T-cell (primary cell): ENCODE data around the gene RBM20. TPM values are rescaled to one million over a fixed set of nuclear protein-coding genes. Genes with fewer than 3 reads are reported as not detected.

Source experiments
- ATAC-seq, 4 experiments: fragments of 200-7000 bp in 3 of 4; fragments of 150-1000 bp in 1 of 4; cut with Tn5 transposase; replicated peaks in 1 of 4; 1 replicate in 3 of 4; 2 replicates in 1 of 4; pipeline ENCODE4 v1.10.0; 2021; ENCODE audit warnings: moderate library complexity in 3 of 4, mild to moderate bottlenecking in 2 of 4, moderate number of reproducible peaks in 1 of 4
- CTCF ChIA-PET, 2 donors: fragments of 300-600 bp; sonication (Branson Sonifier 250); formaldehyde crosslinking; loops; one replicate each; lab custom pipeline; 2022; ENCODE audit warnings: antibody characterized with exemption in 2 of 2; lab: Charles Lee
- POLR2A ChIA-PET, 2 donors: fragments of 300-600 bp; sonication (Branson Sonifier 250); formaldehyde crosslinking; loops; one replicate each; lab custom pipeline; 2022; ENCODE audit warnings: antibody characterized with exemption in 2 of 2; lab: Charles Lee
- DNase-seq, 35 experiments: peaks; one replicate each; pipeline versions ENCODE4 v3.0.0 to v3.0.0-alpha.2; 2013 to 2023
- H3K27ac ChIP-seq: one replicate; pipeline ENCODE4 v1.5.1; 2013; ENCODE audit warnings: low read length
- H3K27me3 ChIP-seq, 2 experiments: replicated peaks in 1 of 2; 1 replicate in 1 of 2; 2 replicates in 1 of 2; pipeline versions ENCODE4 v1.6.1 to v1.7.0; 2013; ENCODE audit warnings: low read length in 1 of 2, mixed read lengths in 1 of 2; ENCODE audit not compliant: control insufficient read depth in 2 of 2, insufficient read depth in 2 of 2; ENCODE audit errors: extremely low read depth in 1 of 2
- H3K36me3 ChIP-seq, 2 donors: 1 replicate in 1 of 2; 2 replicates in 1 of 2; pipeline versions ENCODE4 v1.6.1 to v1.7.0; 2013; ENCODE audit warnings: low read length in 1 of 2; ENCODE audit not compliant: control insufficient read depth in 2 of 2, insufficient read depth in 1 of 2; ENCODE audit errors: extremely low read depth in 1 of 2
- H3K4me1 ChIP-seq, 2 experiments: 1 replicate in 1 of 2; 2 replicates in 1 of 2; pipeline versions ENCODE4 v1.6.1 to v1.7.0; 2013; ENCODE audit warnings: low read length in 2 of 2, mixed read lengths in 1 of 2; ENCODE audit not compliant: insufficient read depth in 2 of 2, control insufficient read depth in 1 of 2; ENCODE audit errors: extremely low read depth in 1 of 2
- H3K4me3 ChIP-seq, 2 donors: 1 replicate in 1 of 2; 2 replicates in 1 of 2; pipeline versions ENCODE4 v1.5.1 to v1.7.0; 2013; ENCODE audit warnings: mild to moderate bottlenecking in 2 of 2, low read length in 1 of 2, moderate library complexity in 1 of 2; ENCODE audit not compliant: control insufficient read depth in 1 of 2; ENCODE audit errors: extremely low read depth in 1 of 2
- H3K9me3 ChIP-seq: 2 replicates; pipeline ENCODE4 v1.7.0; 2013
- H3K27ac Mint-ChIP-seq, 2 donors: one replicate each; pipeline ENCODE4 v1.8.0; 2020 to 2021; ENCODE audit warnings: mild to moderate bottlenecking in 2 of 2, mixed read lengths in 2 of 2
- H3K27me3 Mint-ChIP-seq, 2 donors: one replicate each; pipeline ENCODE4 v1.8.0; 2021 to 2022; ENCODE audit warnings: mixed read lengths in 2 of 2
- H3K36me3 Mint-ChIP-seq: one replicate; pipeline ENCODE4 v1.8.0; 2021; ENCODE audit warnings: mixed read lengths
- H3K4me1 Mint-ChIP-seq, 3 donors: one replicate each; pipeline ENCODE4 v1.8.0; 2020 to 2022; ENCODE audit warnings: mixed read lengths in 3 of 3, mild to moderate bottlenecking in 1 of 3
- H3K4me3 Mint-ChIP-seq, 3 donors: one replicate each; pipeline ENCODE4 v1.8.0; 2020 to 2022; ENCODE audit warnings: mild to moderate bottlenecking in 3 of 3, mixed read lengths in 3 of 3, moderate library complexity in 3 of 3
- H3K9me3 Mint-ChIP-seq, 3 donors: one replicate each; pipeline ENCODE4 v1.8.0; 2020 to 2022; ENCODE audit warnings: mixed read lengths in 3 of 3
- WGBS: methylation state at CpG from one replicate; pipeline ENCODE4 v1.1.5; 2013; ENCODE audit warnings: missing lambda C conversion rate; ENCODE audit not compliant: insufficient coverage; 5-methylcytosine and 5-hydroxymethylcytosine counted together
- total RNA-seq, 35 experiments: library from RNA in 6 of 35; stranded (reverse) in 6 of 35; fragments of 120-200 nt in 1 of 35; gene quantifications; one replicate each; pipeline versions ENCODE4 v1.2.1 to v1.2.4 and lab custom pipeline; 2013 to 2026

The RBM20 gene
- total RNA-seq, 5 donors from 2014 or later (not counting 1 experiment from before 2014, with no cell fraction given) = 0.09 to 3.0 (median 0.33) TPM

- no peaks in the 10 kb centered on the region for H3K36me3 Mint-ChIP-seq
- CTCF ChIA-PET = interaction anchor here (0.6 to 1.0 kb wide), 3 partner anchors 30 to 456 kb away, joined by 3 read pairs; no protein-coding TSS in a partner anchor
- POLR2A ChIA-PET = interaction anchor here (0.6 to 0.7 kb wide), 2 partner anchors 37 to 247 kb away, joined by 4 read pairs; no protein-coding TSS in a partner anchor
- ATAC-seq = no peak
- H3K4me1 Mint-ChIP-seq = peaks cover 26 to 34% (median 29%) of the 10 kb centered on the region in 3 donors
- peak overlapping the region in 1 of 2 donors; percentile 30 for H3K27ac Mint-ChIP-seq
- H3K36me3 ChIP-seq = no peaks in the 10 kb centered on the region
- peak overlapping the region in 1 of 2 donors; percentile 76 for H3K4me3 ChIP-seq
- H3K9me3 ChIP-seq = no peaks in the 10 kb centered on the region
- peaks cover 15 to 33% of the 10 kb centered on the region in 2 experiments for H3K27me3 ChIP-seq
- peaks cover 11 to 18% of the 10 kb centered on the region in 2 experiments for H3K4me1 ChIP-seq
- 28% methylated on average over 8 of the region's 14 CpGs for WGBS
- DNase-seq = no peak
- H3K4me3 Mint-ChIP-seq = peak overlapping the region; percentile 68 to 81 (median 71)
- H3K27me3 Mint-ChIP-seq = peaks cover 37 to 57% of the 10 kb centered on the region in 2 donors
- no peaks in the 10 kb centered on the region for H3K9me3 Mint-ChIP-seq
- H3K27ac ChIP-seq = no peak overlapping the region
These were observed 1.7 kb upstream of the RBM20 start for GRCh38 chr10:110642204-110643034.

- H3K27ac Mint-ChIP-seq = no peak overlapping the region
- peaks cover 26 to 34% (median 29%) of the 10 kb centered on the region in 3 donors for H3K4me1 Mint-ChIP-seq
- H3K4me3 Mint-ChIP-seq = peak overlapping the region; percentile 71 to 81 (median 75)
- WGBS = 6% methylated on average over 29 of the region's 40 CpGs
- H3K27me3 ChIP-seq = peaks cover 15 to 32% of the 10 kb centered on the region in 2 experiments
- H3K36me3 Mint-ChIP-seq = no peaks in the 10 kb centered on the region
- POLR2A ChIA-PET = interaction anchor here in 1 of 2 donors (0.6 kb wide), 1 partner anchor 36 kb away, joined by 4 read pairs; no protein-coding TSS in a partner anchor
- peak overlapping the region; percentile 38 to 76 for H3K4me3 ChIP-seq
- ATAC-seq = no peak
- peaks cover 39 to 58% of the 10 kb centered on the region in 2 donors for H3K27me3 Mint-ChIP-seq
- H3K36me3 ChIP-seq = no peaks in the 10 kb centered on the region
- CTCF ChIA-PET = interaction anchor here (0.6 to 1.0 kb wide), 3 partner anchors 29 to 456 kb away, joined by 3 read pairs; no protein-coding TSS in a partner anchor
- H3K27ac ChIP-seq = no peak overlapping the region
- DNase-seq = no peak
- peaks cover 11 to 18% of the 10 kb centered on the region in 2 experiments for H3K4me1 ChIP-seq
- H3K9me3 ChIP-seq = no peaks in the 10 kb centered on the region
- H3K9me3 Mint-ChIP-seq = no peaks in the 10 kb centered on the region
These were observed 992 bp upstream of the RBM20 start for GRCh38 chr10:110643035-110643652.

GRCh38 chr10:110644598-110645462 is 694 bp downstream of the RBM20 start:
- H3K27ac ChIP-seq = no peak overlapping the region
- peaks cover 49 to 65% of the 10 kb centered on the region in 2 donors for H3K27me3 Mint-ChIP-seq
- H3K4me3 Mint-ChIP-seq = peak overlapping the region; percentile 39 to 73 (median 67)
- WGBS = 43% methylated on average over 13 of the region's 31 CpGs
- no peak for ATAC-seq
- POLR2A ChIA-PET = no interaction called here
- H3K36me3 ChIP-seq = no peaks in the 10 kb centered on the region
- CTCF ChIA-PET = no interaction called here
- H3K9me3 ChIP-seq = no peaks in the 10 kb centered on the region
- peaks cover 26 to 34% (median 29%) of the 10 kb centered on the region in 3 donors for H3K4me1 Mint-ChIP-seq
- peak overlapping the region in 1 of 2 donors; percentile 31 for H3K27ac Mint-ChIP-seq
- DNase-seq = no peak
- H3K27me3 ChIP-seq = peaks cover 15 to 27% of the 10 kb centered on the region in 2 experiments
- H3K36me3 Mint-ChIP-seq = no peaks in the 10 kb centered on the region
- H3K4me1 ChIP-seq = peaks cover 11 to 18% of the 10 kb centered on the region in 2 experiments
- no peaks in the 10 kb centered on the region for H3K9me3 Mint-ChIP-seq
- H3K4me3 ChIP-seq = no peak overlapping the region

- Histone ChIP-seq H3K27ac (no peak overlapping the region), H3K27me3 (peaks cover 15 to 30% of the 10 kb centered on the region in 2 experiments), H3K9me3 (no peaks in the 10 kb centered on the region), H3K4me1 (peaks cover 8 to 17% of the 10 kb centered on the region in 2 experiments), H3K4me3 (no peak overlapping the region), H3K36me3 (no peaks in the 10 kb centered on the region)
- peaks cover 55 to 61% of the 10 kb centered on the region in 2 donors for H3K27me3 Mint-ChIP-seq
- ATAC-seq (no peak), DNase-seq (no peak)
- no peak overlapping the region for H3K27ac Mint-ChIP-seq
- 79% methylated on average over 9 of the region's 13 CpGs for WGBS
- no peaks in the 10 kb centered on the region for H3K36me3 Mint-ChIP-seq
- H3K9me3 Mint-ChIP-seq = no peaks in the 10 kb centered on the region
- H3K4me3 Mint-ChIP-seq = no peak overlapping the region
- CTCF ChIA-PET = no interaction called here
- POLR2A ChIA-PET = interaction anchor here in 1 of 2 donors (0.6 kb wide), 1 partner anchor 360 kb away, joined by 3 read pairs; no protein-coding TSS in a partner anchor
- H3K4me1 Mint-ChIP-seq = peaks cover 17 to 28% (median 23%) of the 10 kb centered on the region in 3 donors
These were observed 2.4 kb downstream of the RBM20 start for GRCh38 chr10:110646417-110647135.

- no peaks in the 10 kb centered on the region for H3K36me3 Mint-ChIP-seq
- WGBS = no CpG with 5 or more reads among the region's 3 CpGs
- peaks cover 52 to 60% of the 10 kb centered on the region in 2 donors for H3K27me3 Mint-ChIP-seq
- ChIA-PET POLR2A (interaction anchor here in 1 of 2 donors (0.6 kb wide), 1 partner anchor 361 kb away, joined by 3 read pairs; no protein-coding TSS in a partner anchor), CTCF (interaction anchor here in 1 of 2 donors (0.6 kb wide), 1 partner anchor 549 kb away, joined by 3 read pairs; no protein-coding TSS in a partner anchor)
- no peak overlapping the region for H3K4me3 ChIP-seq
- no peak overlapping the region for H3K4me3 Mint-ChIP-seq
- peaks cover 9 to 18% of the 10 kb centered on the region in 2 experiments for H3K4me1 ChIP-seq
- H3K9me3 Mint-ChIP-seq = no peaks in the 10 kb centered on the region
- H3K27me3 ChIP-seq = peaks cover 14 to 31% of the 10 kb centered on the region in 2 experiments
- H3K9me3 ChIP-seq = no peaks in the 10 kb centered on the region
- no peak overlapping the region for H3K27ac ChIP-seq
- ATAC-seq (no peak), DNase-seq (no peak)
- peaks cover 16 to 26% (median 24%) of the 10 kb centered on the region in 3 donors for H3K4me1 Mint-ChIP-seq
- H3K36me3 ChIP-seq = no peaks in the 10 kb centered on the region
- no peak overlapping the region for H3K27ac Mint-ChIP-seq
These were observed 2.9 kb downstream of the RBM20 start for GRCh38 chr10:110647136-110647430.
